GM20000 (cell line): ENCODE results near the gene FAM193A.

Source experiments
- DNase-seq: peaks from one replicate; pipeline ENCODE4 v3.0.0; 2012; ENCODE audit warnings: low spot score
- TF ChIP-seq, protein P1 (sequence below): IDR thresholded peaks from 2 replicates; pipeline ENCODE4 v1.5.1; 2012; ENCODE audit warnings: mild to moderate bottlenecking, control low read depth; ENCODE audit errors: extremely low read depth, missing control alignments

Gene FAM193A

DNA sequence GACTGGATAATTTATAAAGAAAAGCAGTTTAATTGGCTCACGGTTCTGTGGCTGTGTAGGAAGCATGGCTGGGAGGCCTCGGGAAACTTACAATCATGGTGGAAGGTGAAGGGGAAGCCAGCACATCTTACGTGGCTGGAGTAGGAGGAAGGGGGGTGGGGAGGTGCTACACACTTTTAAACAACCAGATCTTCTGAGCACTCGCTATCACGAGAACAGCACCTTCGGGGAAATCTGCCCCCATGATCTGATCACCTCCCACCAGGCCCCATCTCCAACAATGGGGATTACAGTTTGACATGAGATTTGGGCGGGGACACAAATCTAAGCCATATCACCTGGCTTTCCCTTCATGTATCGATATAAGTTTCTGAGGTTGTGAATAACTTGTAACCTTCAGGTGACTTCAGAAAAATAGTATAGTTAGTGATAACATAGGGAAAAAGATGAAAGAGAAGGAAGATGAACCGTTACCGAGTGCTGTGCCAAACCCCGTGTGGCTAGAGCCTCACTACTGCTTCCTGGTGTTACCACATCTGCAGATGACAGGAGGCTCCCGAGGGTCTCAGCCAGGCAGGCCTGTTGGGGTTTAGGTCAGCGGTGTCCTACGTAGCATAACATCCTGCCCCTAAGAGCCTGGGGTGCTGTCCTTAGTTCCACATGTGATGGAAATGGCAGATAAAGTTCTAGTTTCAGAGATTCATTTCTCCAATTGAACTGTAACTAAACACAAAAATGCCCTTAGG, 116.1 kb downstream of the FAM193A start:
- no peak for DNase-seq
- TF ChIP-seq, protein P1, sequence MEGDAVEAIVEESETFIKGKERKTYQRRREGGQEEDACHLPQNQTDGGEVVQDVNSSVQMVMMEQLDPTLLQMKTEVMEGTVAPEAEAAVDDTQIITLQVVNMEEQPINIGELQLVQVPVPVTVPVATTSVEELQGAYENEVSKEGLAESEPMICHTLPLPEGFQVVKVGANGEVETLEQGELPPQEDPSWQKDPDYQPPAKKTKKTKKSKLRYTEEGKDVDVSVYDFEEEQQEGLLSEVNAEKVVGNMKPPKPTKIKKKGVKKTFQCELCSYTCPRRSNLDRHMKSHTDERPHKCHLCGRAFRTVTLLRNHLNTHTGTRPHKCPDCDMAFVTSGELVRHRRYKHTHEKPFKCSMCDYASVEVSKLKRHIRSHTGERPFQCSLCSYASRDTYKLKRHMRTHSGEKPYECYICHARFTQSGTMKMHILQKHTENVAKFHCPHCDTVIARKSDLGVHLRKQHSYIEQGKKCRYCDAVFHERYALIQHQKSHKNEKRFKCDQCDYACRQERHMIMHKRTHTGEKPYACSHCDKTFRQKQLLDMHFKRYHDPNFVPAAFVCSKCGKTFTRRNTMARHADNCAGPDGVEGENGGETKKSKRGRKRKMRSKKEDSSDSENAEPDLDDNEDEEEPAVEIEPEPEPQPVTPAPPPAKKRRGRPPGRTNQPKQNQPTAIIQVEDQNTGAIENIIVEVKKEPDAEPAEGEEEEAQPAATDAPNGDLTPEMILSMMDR = no peak

DNA sequence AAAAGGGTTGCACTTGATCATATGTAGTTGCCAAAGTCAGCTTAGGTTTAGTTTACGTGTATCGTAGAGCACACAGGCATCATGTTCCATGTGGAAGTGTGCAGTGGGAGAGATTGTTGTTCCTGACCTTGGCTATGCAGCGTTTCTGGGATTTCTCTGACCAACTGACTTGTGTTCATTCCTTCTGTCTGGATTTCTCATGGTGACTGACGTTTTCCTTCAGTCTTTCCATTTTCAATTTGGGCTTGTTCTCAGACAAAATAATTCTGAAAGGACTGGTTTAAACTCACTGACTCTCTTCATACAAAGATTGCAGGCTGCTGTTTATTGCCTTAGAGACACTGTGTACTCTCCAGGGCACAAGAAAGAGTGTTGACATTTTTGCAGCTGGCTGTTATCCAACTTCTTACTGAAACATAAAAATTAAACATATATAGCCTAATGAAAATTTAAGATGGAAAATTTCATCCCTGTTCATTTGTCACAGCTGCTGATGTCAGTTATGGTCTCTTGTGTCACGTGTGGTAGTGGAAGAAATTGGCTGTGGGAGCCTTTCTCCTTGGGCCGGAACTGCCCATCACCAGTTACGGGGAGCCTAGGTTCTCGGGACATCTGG, 124.3 kb downstream of the FAM193A start:
- DNase-seq = no peak
- TF ChIP-seq, protein P1 = no peak

DNA sequence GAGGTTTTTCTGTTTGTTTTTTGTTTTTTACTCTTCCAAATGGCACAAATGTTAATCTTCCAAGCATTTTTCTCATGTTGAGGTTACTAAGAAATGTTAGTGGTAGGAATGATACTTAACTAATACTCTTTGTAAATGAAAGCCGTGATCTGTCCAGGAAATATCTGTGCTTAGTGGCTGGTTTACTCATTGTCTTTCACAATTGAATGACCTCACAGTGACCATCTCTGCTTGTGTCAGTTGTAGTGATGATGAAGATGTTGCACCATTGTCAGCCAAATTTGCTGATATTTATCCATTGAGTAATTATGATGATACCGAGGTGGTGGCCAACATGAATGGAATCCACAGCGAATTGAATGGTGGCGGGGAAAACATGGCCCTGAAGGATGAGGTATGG, 126.2 kb downstream of the FAM193A start:
- TF ChIP-seq, protein P1 = no peak
- DNase-seq = no peak

GRCh38 chr4:2663275-2663674, 126.8 kb downstream of the FAM193A start:
- DNase-seq = no peak
- TF ChIP-seq, protein P1 = no peak

GRCh38 chr4:2666722-2667247, 130.3 kb downstream of the FAM193A start:
- DNase-seq = no peak
- TF ChIP-seq, protein P1 = no peak

DNA sequence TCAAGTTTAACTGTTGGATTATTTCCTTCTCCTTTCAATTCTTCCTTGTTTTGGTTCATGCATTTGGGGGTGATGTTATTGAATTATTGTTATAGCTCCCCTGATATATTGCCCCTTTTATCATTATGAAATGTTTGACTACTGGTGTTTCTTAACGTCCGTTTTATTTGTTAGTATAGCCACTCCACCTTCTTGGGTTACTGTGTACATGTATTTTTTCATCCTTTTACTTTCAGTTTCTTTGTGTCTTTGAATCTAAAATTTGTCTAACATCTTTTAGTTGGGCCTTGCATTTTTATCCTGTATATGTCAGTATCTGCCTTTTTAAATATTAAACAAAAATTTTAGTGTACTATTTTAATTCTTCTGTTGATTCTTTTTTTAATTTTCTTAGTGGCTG, 131.0 kb downstream of the FAM193A start:
- no peak for DNase-seq
- TF ChIP-seq, protein P1 = no peak

GRCh38 chr4:2671267-2671895, 134.9 kb downstream of the FAM193A start:
- DNase-seq = no peak
- TF ChIP-seq, protein P1 = no peak
